Activated naive CD4-positive, alpha-beta T cell treated with anti-CD3 and anti-CD28 coated beads, Interleukin-2, amount 10 ng/mL, durations not matched to agents 7 days and 5 days (primary cell): ENCODE measurements around the gene TENM4.

Experiments used
- CTCF ChIA-PET: fragments of 350-600 bp; sonication (Branson Sonifier 250); formaldehyde crosslinking; loops from one replicate; lab custom pipeline; 2021; ENCODE audit warnings: antibody characterized with exemption; lab: Charles Lee
- DNase-seq: peaks from one replicate; pipeline ENCODE4 v3.0.0-alpha.2; 2020
- H3K27ac Mint-ChIP-seq: one replicate; pipeline ENCODE4 v1.8.0; 2021; ENCODE audit warnings: mild to moderate bottlenecking, moderate library complexity, mixed read lengths
- H3K27me3 Mint-ChIP-seq: one replicate; pipeline ENCODE4 v1.8.0; 2021; ENCODE audit warnings: mild to moderate bottlenecking, mixed read lengths
- H3K36me3 Mint-ChIP-seq: one replicate; pipeline ENCODE4 v1.8.0; 2021; ENCODE audit warnings: mixed read lengths
- H3K4me1 Mint-ChIP-seq: one replicate; pipeline ENCODE4 v1.8.0; 2021; ENCODE audit warnings: mixed read lengths
- H3K4me3 Mint-ChIP-seq: one replicate; pipeline ENCODE4 v1.8.0; 2021; ENCODE audit warnings: mild to moderate bottlenecking, moderate library complexity, mixed read lengths
- H3K9me3 Mint-ChIP-seq: one replicate; pipeline ENCODE4 v1.8.0; 2021; ENCODE audit warnings: mixed read lengths

TENM4 gene

GRCh38 chr11:79421820-79422219, 19.0 kb downstream of the TENM4 start:
- DNase-seq = no peak
- CTCF ChIA-PET = no interaction called here
- Mint-ChIP-seq H3K4me1 (no peaks in the 10 kb centered on the region), H3K4me3 (no peak overlapping the region), H3K36me3 (no peaks in the 10 kb centered on the region), H3K27ac (no peak overlapping the region), H3K27me3 (no peaks in the 10 kb centered on the region), H3K9me3 (no peaks in the 10 kb centered on the region)

DNA sequence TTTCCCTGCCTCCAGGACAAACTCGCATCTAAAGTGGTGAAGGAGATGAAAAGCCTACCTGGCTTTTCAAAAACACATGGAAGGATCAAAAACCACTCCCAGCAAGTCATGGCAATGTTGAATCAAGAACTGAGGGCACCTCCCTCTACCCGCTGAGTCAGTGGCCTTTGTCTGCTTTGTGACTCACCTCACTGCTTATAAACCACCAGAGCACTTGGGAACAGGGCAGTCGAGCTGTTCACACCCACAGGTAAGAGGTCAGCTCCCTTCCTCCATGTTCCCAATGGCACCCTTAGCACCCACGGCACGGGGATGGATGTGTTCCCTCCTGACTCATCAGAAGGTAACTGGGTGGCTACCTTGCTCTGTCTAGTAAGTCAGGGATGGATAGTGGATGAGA, 21.7 kb downstream of the TENM4 start:
- Mint-ChIP-seq H3K27ac (no peak overlapping the region), H3K4me1 (no peaks in the 10 kb centered on the region), H3K9me3 (peaks cover 4% of the 10 kb centered on the region), H3K4me3 (no peak overlapping the region), H3K36me3 (no peaks in the 10 kb centered on the region), H3K27me3 (no peaks in the 10 kb centered on the region)
- no peak for DNase-seq
- CTCF ChIA-PET = no interaction called here

DNA sequence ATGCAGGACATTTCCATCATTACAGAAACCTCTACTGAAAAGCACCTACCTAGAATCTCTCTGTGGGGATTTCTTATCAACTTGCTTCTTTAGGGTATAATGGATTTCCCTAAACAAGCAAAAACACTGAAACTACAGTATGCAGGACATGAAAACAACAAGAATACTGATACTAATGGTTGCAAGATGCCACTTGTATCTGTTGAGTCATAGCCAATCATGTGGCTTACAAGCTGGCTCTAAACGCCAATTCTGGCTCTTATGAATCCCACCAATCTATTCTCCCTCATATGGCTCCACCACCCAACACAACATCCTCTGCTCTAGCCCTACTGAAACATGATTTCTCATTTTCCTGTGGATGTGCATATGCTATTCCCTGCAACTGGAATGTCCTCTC, 22.6 kb downstream of the TENM4 start:
- H3K9me3 Mint-ChIP-seq = peaks cover 4% of the 10 kb centered on the region
- H3K27me3 Mint-ChIP-seq = no peaks in the 10 kb centered on the region
- no peaks in the 10 kb centered on the region for H3K36me3 Mint-ChIP-seq
- H3K4me1 Mint-ChIP-seq = no peaks in the 10 kb centered on the region
- DNase-seq = no peak
- H3K27ac Mint-ChIP-seq = no peak overlapping the region
- no peak overlapping the region for H3K4me3 Mint-ChIP-seq
- CTCF ChIA-PET = no interaction called here

DNA sequence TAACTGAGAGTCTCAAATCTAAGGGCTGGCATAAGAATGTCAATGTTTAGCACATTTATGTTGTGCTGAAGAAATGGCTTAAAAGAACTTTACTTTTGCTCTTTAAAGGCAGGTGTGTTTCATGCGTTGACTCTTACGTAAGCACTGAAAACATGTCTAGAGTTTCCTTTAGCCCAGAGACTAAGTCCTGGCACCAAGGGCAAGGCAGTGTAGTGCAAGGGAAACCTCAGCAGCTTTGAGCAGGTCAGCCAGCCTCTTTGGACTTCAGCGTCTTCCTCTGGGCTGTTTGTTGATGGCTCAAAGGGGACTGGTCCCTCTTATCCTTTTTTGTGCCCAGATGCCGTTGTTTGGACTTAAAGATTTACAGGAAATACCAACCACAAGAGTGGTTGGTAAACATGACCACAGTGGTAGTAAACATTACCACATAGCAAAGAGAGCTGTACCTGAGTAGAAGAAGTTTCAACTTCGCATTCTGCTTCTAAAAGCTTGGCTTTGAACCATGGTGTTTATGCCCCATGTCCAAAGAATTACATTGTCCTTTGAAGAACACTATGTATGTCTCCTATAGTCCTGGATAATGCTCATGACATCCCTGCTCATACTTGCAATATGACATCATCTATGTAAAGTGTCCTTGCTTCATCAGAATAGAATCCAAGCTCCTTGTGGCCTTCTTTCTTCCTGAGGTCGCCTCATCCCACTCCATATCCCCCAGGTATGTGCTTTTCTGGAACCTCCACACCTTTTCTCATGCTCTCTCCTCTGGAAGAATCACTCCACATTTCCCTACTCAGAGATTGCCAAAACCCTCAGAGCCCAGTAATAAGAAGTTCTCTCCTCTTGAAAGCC, 23.5 kb downstream of the TENM4 start:
- Mint-ChIP-seq H3K9me3 (peaks cover 4% of the 10 kb centered on the region), H3K36me3 (no peaks in the 10 kb centered on the region), H3K27ac (no peak overlapping the region), H3K4me3 (no peak overlapping the region), H3K4me1 (no peaks in the 10 kb centered on the region), H3K27me3 (no peaks in the 10 kb centered on the region)
- DNase-seq = no peak
- CTCF ChIA-PET = no interaction called here

DNA sequence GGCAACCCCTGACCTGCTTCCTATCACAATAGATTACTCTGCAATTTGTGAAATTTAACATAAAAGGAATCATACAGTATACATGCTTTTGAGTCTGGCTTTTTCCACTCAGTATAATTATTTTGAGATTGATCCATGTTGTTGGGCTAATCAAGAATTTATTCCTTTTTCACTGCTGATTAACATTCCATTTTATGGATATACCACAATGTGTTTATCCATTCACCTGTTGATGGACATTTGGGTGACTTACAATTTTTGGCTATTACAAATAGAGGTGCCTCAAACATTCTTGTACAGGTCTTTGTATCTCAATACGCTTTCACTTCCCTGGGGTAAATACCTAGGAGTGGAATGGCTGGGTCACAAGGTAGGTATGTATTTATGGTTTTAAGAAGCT, 24.9 kb downstream of the TENM4 start:
- no peak for DNase-seq
- Mint-ChIP-seq H3K4me3 (no peak overlapping the region), H3K27ac (no peak overlapping the region), H3K4me1 (no peaks in the 10 kb centered on the region), H3K36me3 (no peaks in the 10 kb centered on the region), H3K9me3 (peaks cover 4% of the 10 kb centered on the region), H3K27me3 (no peaks in the 10 kb centered on the region)
- CTCF ChIA-PET = no interaction called here

- DNase-seq = no peak
- no peaks in the 10 kb centered on the region for H3K27me3 Mint-ChIP-seq
- H3K36me3 Mint-ChIP-seq = no peaks in the 10 kb centered on the region
- H3K4me1 Mint-ChIP-seq = no peaks in the 10 kb centered on the region
- CTCF ChIA-PET = no interaction called here
- H3K9me3 Mint-ChIP-seq = peaks cover 4% of the 10 kb centered on the region
- no peak overlapping the region for H3K4me3 Mint-ChIP-seq
- H3K27ac Mint-ChIP-seq = no peak overlapping the region
Measured at GRCh38 chr11:79415411-79415810, 25.4 kb downstream of the TENM4 start.

- Mint-ChIP-seq H3K27ac (no peak overlapping the region), H3K9me3 (peaks cover 4% of the 10 kb centered on the region), H3K4me3 (no peak overlapping the region), H3K4me1 (no peaks in the 10 kb centered on the region), H3K27me3 (no peaks in the 10 kb centered on the region), H3K36me3 (no peaks in the 10 kb centered on the region)
- no peak for DNase-seq
- CTCF ChIA-PET = no interaction called here
Measured at GRCh38 chr11:79414644-79415317, 26.0 kb downstream of the TENM4 start.

DNA sequence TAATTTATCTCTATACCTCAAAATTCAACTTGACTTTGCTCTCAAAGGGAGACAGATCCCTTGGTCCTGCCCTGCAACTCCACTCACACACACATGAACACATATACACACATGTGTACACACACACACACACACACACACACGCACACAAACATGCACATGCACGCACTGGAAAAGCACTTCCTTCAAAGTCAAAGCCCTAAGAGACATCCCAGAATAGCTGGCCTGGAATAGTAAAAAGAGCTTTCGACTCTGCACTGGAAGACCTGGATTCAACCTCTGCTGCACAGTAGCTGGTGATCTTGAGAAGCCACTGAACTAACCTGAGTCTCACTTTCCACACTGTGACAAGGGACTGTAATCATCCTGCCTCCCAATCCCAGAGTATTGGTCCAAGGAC, 26.8 kb downstream of the TENM4 start:
- CTCF ChIA-PET = no interaction called here
- no peak for DNase-seq
- Mint-ChIP-seq H3K4me3 (no peak overlapping the region), H3K27ac (no peak overlapping the region), H3K4me1 (no peaks in the 10 kb centered on the region), H3K27me3 (no peaks in the 10 kb centered on the region), H3K36me3 (no peaks in the 10 kb centered on the region), H3K9me3 (peaks cover 4% of the 10 kb centered on the region)

GRCh38 chr11:79413268-79413667, 27.6 kb downstream of the TENM4 start:
- CTCF ChIA-PET = no interaction called here
- H3K36me3 Mint-ChIP-seq = no peaks in the 10 kb centered on the region
- no peak for DNase-seq
- H3K9me3 Mint-ChIP-seq = peaks cover 4% of the 10 kb centered on the region
- H3K27me3 Mint-ChIP-seq = no peaks in the 10 kb centered on the region
- no peaks in the 10 kb centered on the region for H3K4me1 Mint-ChIP-seq
- no peak overlapping the region for H3K4me3 Mint-ChIP-seq
- no peak overlapping the region for H3K27ac Mint-ChIP-seq

- H3K4me3 Mint-ChIP-seq = no peak overlapping the region
- H3K36me3 Mint-ChIP-seq = no peaks in the 10 kb centered on the region
- no peaks in the 10 kb centered on the region for H3K4me1 Mint-ChIP-seq
- DNase-seq = no peak
- CTCF ChIA-PET = no interaction called here
- H3K27ac Mint-ChIP-seq = no peak overlapping the region
- no peaks in the 10 kb centered on the region for H3K27me3 Mint-ChIP-seq
- H3K9me3 Mint-ChIP-seq = peaks cover 4% of the 10 kb centered on the region
Measured at GRCh38 chr11:79412761-79413160, 28.1 kb downstream of the TENM4 start.

GRCh38 chr11:79409330-79409729, 31.5 kb downstream of the TENM4 start:
- no peaks in the 10 kb centered on the region for H3K9me3 Mint-ChIP-seq
- H3K27me3 Mint-ChIP-seq = no peaks in the 10 kb centered on the region
- H3K4me3 Mint-ChIP-seq = no peak overlapping the region
- no peaks in the 10 kb centered on the region for H3K36me3 Mint-ChIP-seq
- no peak overlapping the region for H3K27ac Mint-ChIP-seq
- CTCF ChIA-PET = interaction anchor here (0.8 kb wide), 1 partner anchor 16 kb away, joined by 3 read pairs; no protein-coding TSS in a partner anchor
- H3K4me1 Mint-ChIP-seq = no peaks in the 10 kb centered on the region
- no peak for DNase-seq

DNA sequence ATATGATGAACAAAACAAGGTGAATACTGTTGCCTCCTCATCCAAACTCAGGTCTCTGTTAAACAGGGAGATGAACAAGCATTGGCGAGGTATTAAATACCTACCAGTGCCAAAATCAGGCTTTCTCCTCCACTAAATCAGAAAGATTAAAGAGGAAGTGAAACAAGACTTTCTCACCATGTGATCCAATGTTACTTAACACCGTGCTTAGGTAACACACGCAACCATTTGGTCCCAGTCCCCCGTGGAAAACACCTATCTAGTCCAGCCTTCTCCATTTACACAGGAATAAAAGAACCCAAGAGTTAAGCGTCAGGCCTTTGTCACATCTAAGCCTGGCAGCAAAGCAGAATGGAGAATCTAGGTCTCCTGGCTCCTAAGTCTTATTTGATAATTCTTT, 34.5 kb downstream of the TENM4 start:
- H3K4me3 Mint-ChIP-seq = no peak overlapping the region
- CTCF ChIA-PET = no interaction called here
- H3K27me3 Mint-ChIP-seq = no peaks in the 10 kb centered on the region
- H3K36me3 Mint-ChIP-seq = no peaks in the 10 kb centered on the region
- DNase-seq = no peak
- H3K4me1 Mint-ChIP-seq = no peaks in the 10 kb centered on the region
- no peaks in the 10 kb centered on the region for H3K9me3 Mint-ChIP-seq
- H3K27ac Mint-ChIP-seq = no peak overlapping the region

DNA sequence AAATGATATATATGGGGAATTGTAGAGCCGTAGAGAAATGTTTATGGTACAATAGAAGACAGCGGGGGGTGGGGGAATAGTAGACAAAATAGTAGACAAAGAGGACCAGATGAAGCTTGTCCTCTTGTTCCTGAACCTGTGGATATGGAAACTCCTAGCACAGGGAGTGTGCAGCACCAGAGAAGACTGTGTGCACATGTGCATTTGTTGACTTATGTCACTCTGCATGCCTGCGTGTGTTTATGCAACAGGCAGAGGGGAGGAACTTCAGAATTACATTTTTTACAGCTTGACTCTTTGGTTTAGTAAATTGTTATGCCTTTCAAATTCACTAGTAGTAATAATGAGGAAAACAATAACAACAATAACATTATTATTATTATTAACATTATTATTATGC, 36.0 kb downstream of the TENM4 start:
- CTCF ChIA-PET = no interaction called here
- Mint-ChIP-seq H3K27me3 (no peaks in the 10 kb centered on the region), H3K27ac (no peak overlapping the region), H3K9me3 (no peaks in the 10 kb centered on the region), H3K36me3 (no peaks in the 10 kb centered on the region), H3K4me1 (no peaks in the 10 kb centered on the region), H3K4me3 (no peak overlapping the region)
- DNase-seq = no peak

- Mint-ChIP-seq H3K27me3 (no peaks in the 10 kb centered on the region), H3K4me1 (no peaks in the 10 kb centered on the region), H3K4me3 (no peak overlapping the region), H3K9me3 (no peaks in the 10 kb centered on the region), H3K27ac (no peak overlapping the region), H3K36me3 (no peaks in the 10 kb centered on the region)
- CTCF ChIA-PET = no interaction called here
- DNase-seq = no peak
Measured at GRCh38 chr11:79404325-79404724, 36.5 kb downstream of the TENM4 start.

DNA sequence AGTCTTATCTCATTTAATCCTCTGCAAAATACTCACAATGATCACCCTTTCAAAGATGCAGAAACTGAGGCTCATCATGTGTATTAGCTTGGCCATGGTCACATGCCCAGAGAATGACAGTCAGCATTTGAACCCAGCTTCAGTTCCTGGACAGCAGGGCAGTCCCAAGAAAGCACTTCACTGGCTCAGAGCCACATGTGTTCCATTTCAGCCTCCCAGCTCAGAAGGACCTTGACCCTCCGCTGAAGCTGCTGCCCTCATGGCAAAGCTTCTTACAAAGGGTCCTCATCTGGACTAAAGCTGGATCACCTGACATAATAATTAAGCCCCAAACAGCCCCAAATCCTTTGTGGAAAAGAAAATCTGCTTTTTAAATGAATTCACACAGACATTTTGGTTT, 37.0 kb downstream of the TENM4 start:
- Mint-ChIP-seq H3K27ac (no peak overlapping the region), H3K36me3 (no peaks in the 10 kb centered on the region), H3K4me3 (no peak overlapping the region), H3K4me1 (no peaks in the 10 kb centered on the region), H3K27me3 (no peaks in the 10 kb centered on the region), H3K9me3 (no peaks in the 10 kb centered on the region)
- DNase-seq = no peak
- CTCF ChIA-PET = no interaction called here
